HG02571 (cell line): Measurements from ENCODE around the gene HNF4A.
A peak's percentile ranks its signal among the peaks of the same experiment; 100 is the strongest.
"Not testable (repeated sequence)": the region's sequence is repeated elsewhere in the genome, so short reads cannot be mapped to it uniquely, and the experiment has no call there.

Source experiments
- ATAC-seq: cut with Tn5 transposase; IDR thresholded peaks from one replicate; pipeline ENCODE4 v1.9.1; 2021; ENCODE audit warnings: mild to moderate bottlenecking, moderate library complexity; ENCODE audit not compliant: unreplicated experiment

HNF4A gene

DNA sequence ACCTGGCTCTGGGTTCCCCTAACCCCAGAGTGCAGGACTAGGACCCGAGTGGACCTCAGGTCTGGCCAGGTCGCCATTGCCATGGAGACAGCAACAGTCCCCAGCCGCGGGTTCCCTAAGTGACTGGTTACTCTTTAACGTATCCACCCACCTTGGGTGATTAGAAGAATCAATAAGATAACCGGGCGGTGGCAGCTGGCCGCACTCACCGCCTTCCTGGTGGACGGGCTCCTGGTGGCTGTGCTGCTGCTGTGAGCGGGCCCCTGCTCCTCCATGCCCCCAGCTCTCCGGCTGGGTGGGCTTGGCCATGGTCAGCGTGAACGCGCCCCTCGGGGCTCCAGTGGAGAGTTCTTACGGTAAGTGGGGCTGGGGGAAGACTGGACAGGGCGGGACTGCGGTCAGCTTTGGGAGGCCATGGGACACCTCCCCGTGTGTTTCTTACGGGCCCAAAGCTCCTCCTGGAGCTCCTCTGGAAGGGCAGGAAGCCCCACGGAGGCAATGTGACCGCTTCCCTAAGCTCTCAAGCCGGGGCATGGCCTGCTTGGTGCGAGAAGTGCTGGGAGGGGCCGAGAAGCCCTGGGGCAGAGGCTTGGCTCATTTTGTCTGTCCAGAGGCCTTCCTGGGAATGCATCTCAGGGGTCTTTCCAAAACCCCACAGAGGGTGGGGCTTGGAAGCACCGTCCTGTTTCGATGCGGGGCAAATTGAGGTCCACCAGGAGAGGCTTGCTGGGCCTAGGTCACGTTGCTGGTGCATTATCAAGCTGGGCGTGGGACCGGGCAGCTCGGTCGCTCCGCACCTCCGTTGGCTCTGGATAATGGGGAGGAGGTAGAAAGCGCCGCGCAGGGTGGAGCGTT, at the start of gene HNF4A:
Gene HNF4A (plus strand): TSS at position 202 of the 855 bp plus-strand sequence. CDS start 106 bp downstream, at position 308.
- no peak for ATAC-seq

DNA sequence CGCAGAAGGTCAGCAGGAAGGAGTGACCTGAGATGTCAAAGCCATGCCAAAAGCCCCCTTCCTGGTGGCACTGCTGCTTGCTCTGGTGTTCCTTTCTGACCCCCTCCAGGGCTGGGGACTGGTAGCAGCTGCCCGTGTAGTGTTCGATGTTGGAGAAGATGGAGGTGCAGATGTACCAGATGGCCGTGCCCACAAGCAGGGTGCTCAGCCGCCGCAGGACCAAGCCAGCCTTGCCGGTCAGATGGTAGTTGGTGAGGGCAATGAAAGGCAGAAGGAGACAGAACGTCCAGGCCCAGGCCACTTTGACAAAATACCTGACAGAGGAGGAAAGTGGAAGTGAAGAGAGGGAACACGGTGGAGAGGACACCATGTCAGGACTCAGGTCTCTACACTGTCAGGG, 48.6 kb upstream of the HNF4A start:
- no peak for ATAC-seq

DNA sequence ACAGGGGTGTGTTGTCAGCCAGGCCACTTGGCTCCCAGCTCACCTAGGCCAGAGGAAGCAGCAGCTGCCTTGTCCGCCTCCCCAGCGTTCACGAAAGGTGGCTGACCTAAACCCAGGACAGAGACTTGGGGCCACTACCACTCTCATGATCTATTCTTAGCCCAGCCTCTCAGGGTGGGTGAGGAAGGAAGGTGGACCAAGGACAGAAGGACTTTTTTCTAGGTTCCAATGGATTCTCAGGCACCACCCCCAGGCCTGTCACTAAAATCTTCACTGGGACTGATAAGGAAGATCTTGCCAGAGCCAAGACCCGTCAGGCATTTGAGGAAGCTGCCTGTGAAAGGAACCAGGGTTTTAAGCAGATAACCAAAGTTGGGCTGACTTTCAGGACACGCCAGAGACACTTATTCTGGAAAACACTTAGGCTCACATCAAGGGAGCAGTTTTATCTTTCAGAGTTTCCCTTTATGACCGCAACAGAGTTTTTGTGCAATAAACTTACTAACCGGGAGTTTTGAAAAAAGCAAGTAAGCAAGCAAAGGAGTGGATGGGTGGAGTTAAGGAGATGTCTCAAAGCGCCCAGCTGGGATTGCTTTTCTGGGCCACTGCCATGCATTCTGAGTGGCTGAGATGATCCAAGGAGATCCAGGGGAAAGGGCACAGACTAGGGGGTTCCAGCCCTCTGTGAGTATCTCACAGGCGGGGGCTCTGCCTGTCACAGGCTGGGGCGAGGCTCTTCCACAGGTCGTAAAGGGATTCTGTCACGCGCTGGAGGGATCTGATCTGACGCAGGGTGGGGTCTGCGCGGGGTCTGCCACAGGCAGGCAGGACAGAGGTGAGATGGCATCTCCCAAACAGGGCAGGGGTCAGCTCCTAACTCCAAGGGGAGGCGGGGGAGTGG, 45.5 kb upstream of the HNF4A start:
- ATAC-seq, result no peak

DNA sequence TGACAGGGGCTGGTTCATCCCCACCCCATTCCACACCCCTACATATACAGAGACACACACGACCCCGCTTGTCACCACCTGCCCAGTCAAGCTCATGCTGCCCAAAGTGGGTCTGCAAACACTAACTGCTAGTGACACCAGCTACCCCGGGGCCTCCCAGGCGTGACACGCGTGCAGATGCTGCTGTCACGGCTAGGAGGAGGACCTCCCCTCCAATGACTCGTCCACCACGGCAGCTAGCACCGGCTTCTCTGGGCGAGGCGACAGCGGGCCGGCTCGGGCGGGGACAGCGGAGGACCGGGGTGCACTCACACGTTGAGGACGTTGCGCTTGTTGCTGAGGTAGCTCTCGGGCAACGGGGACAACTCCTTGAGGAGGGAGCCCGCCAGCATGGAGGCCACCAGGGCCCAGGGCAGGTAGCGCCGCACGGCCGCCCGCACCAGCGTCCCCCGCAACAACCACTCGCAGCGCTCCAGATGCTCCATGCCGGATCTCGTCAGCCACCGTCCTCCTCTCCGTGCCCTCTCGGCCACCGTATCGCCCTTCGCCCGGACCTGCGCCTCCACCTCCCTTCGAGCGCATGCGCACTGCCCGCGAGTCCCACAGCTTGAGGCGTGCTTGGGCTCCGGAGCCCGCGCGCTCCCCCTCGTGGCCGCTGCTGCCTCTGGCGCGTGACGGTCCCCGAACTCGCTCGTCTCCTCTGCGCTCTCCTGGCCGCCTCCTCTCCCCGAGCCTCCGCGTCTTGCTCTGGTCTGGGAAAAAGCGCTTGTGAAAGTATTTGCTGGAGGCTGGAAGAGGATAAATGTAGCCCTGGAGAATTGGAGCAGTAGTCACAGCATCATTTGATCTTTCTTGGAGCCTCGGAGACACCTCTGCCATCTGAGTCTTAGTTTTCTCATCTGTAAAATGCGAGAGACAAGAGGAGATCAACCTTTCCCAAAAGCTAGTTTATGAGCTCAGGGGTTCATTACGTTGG, 44.5 kb upstream of the HNF4A start, which contains the start of gene FITM2:
Gene FITM2 (minus strand): TSS at position 539 of the 976 bp plus-strand sequence. CDS start 54 bp downstream, at position 485.
- ATAC-seq, result peak; percentile 92

DNA sequence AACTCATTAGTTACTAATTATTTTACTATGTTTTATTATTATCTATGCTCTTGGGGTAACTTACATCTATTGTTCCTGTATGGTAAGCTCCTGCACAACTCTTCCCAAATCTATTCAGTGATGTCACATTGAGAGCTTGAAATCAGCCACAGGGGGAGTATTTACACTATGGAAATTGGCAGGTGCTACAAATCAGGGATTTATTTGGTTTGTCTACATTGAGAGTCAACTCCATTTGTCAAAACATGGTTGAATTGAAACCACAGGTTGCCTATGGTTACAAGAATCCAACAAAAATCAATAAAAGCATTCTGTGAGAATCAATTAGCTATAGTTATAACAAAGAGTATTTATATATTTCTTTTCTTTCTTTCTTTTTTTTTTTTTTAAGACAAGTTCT, 40.6 kb upstream of the HNF4A start:
- no peak for ATAC-seq

DNA sequence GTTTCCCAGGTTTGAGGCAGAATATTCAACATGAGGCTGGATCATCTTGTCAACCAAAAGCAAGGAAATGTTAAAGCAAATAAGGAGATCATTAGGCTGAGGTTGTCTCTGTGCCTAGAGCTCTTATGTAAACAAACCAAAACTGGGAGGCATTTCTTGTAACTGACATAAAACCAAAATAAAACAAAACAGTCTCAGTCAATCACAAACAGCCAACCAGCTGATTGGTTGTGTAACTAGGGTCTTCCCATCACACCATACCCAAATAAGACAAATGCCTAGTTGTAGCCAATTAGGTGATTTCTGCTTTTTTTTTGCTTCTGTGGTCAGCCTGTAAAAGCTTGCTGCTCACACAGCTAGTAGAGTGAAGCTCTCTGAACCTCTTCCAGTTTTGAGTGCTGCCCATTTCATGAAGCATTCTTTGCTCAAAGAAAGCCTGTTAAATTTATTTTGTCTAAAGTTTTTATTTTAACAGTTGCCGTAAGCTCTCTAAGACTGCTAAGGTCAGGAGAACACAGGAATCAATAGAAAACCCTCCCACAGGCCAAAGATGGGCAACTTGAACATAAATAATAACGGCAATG, 35.6 kb upstream of the HNF4A start:
- ATAC-seq, result no peak

DNA sequence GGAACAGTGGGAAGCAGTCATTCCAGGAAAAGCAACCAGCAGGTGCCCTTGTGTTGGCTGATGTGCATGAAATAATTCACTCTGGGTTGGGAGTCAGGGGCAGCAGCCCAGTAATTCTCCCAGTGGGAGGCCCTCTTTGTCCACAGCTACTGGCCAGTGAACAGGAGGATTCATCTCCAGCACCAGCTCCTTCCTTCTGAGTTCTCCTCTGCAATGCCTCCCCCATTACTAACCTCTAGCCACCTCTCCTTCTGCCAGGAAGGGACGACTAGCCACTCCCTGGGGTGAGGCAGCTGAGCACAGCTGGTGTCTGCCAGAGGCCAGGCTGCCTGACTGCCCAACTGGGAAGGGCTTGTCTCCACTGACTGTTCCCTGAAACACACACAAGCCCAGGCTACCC, 31.2 kb upstream of the HNF4A start:
- ATAC-seq, result no peak

DNA sequence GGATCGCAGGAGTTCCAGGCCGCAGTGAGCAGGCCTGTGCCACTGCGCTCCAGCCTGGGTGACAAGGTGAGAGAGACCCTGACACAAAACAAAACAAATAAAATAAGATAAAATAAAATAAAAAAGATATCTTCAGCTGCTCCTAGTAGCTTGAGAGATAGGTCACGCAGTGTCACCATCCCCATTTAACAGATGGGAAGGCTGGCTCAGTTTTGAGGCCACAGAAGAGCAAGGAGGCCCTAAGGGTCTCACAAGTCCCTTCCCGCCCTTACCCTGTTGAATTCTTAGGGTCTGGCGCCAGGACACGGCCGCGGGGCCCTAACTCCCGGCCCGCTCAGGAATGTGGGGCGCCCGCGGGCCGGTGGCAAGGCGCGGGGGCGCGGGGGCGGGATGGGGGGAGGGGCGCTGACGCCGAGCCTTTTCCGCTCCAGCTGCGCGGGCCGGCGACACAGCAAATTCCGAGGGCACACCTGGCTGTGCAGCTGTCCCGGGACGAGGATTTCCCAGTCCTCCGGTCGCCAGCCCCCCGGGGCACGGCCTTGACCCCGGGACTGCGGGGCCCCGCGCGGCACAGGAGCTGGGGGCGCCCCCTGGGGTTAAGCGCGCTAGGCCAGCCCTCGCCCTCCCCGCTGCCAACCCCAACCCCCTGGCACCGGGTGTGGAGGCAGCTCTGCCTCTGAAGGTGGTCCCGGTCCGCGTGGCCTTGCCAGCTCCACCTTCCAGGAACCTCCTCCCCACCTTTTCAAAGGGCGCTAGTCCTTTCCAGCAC, 28.9 kb upstream of the HNF4A start:
- ATAC-seq, result no peak

DNA sequence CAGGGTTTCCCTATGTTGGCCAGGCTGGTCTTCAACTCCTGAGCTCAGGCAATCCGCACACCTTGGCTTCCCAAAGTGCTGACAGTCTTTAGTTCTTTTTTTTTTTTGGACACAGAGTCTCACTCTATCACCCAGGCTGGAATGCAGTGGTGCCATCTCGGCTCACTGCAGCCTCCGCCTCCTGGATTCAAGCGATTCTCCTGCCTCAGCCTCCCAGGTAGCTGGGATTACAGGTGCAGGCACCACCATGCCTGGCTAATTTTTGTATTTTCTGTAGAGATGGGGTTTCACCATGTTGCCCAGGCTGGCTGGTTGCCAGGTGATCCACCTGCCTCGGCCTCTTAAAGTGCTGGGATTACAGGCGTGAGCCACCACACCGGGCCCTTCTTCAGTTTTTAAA, 27.8 kb upstream of the HNF4A start:
- not testable (repeated sequence) for ATAC-seq

DNA sequence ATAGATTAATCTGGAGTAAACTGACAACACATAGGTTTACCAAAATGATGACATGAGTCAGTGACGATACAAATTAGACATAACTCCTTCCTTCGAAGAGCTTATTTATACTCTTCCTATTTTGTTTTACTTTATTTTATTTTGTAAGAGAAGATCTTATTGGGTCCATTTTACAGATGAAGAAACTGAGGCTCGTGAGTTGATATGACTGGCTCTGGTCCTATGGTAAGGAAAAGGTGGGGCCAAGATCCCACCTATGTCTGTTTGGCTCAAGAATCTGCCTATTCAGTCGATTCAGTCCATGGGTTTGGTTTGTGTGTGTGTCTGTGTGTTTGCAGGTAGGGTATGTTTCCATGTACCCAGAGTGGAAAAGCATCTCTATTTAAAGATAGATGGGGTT, 27.1 kb upstream of the HNF4A start:
- ATAC-seq, result no peak

DNA sequence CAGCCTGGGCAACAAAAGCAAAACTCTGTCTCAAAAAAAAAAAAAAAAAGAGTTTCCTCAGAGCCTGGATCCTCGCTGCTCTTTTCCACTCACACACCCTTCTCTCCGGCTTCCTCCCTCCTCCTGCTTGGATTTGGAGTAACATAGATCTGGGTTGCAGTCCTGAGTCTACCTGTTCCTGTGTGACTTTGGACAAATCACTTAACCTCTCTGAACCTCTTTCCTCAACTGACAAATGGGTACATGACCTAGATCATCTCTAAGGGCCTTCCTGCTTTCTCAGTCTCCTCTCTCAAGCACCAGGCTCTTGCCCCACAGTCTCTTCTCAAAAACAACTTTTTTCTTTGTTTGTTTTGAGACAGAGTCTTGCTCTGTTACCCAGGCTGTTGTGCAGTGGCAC, 24.3 kb upstream of the HNF4A start:
- ATAC-seq, result no peak

DNA sequence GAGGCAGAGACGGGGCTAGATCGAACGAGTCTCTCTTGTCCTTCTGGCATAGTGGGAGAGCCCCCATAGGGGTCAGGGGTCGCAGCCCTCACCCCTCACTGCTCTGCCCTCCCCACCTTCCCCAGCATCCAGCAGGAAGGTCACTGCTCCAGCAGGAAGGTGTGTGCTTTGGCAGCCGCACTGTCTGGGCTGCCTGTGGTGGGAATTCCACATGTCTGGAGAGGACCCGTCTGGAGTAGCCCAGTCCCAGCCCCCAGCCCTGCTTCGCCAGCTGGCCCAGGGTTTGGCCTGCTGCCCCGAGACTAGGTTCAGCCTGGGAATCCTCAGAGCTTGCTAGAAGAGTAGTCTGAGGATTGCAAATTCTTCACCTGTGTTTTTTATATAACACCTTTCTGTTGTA, 21.2 kb upstream of the HNF4A start:
- ATAC-seq, result no peak

DNA sequence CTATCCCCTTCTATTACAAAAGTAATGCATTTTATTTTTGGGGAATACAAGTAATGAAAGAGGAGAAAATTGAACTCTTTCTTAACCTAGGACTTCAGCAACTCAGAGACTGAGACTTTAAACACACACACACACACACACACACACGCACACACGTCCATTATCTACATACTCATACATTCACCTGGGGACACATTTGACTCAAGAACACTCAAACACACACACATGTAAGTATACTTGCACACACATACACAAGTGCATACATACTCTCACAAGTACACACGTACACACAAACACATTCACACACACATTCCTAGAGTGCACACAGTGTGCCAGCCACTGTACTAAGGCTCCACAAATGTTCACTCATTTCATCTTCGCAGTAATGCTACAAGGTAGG, 20.8 kb upstream of the HNF4A start:
- ATAC-seq, result no peak

DNA sequence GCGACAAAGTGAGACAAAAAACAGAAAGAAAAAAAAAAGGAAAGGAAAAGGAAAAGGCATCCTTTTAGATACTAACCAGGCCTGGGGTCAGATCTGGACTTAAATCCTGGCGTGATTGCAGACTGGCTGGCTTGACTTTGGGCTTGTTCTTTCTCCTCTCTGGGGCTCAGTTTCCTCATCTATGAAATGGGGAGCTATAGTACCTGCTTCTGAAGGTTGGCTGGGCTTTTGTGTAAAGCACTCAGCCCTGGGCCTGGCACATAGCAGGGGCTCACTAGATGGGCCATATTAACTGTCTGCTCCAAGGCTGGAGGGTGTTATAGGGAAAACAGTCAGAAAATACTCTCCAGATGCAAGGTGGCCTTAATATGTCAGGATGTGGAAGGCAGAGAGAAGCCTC, 19.8 kb upstream of the HNF4A start:
- no peak for ATAC-seq

DNA sequence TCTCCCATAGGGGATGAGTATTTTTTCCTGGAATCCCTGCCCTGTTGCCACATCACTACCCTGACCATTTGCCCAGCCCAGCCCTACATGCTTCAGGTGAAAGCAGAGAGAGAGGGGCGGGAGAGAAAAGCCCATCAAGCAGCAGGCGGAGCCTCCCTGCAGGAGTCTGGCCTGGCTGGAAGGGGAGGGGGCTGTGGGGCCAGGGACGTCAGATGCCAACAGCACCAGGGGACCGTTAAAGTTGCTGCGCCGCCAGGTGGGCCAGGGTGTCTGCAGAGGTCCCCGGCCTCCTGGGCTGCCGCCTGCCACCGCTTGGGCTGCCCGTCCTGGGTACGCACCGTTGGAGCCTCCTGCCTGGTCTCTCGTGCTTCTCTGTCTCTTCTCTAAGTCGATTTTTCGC, 19.4 kb upstream of the HNF4A start:
- no peak for ATAC-seq

DNA sequence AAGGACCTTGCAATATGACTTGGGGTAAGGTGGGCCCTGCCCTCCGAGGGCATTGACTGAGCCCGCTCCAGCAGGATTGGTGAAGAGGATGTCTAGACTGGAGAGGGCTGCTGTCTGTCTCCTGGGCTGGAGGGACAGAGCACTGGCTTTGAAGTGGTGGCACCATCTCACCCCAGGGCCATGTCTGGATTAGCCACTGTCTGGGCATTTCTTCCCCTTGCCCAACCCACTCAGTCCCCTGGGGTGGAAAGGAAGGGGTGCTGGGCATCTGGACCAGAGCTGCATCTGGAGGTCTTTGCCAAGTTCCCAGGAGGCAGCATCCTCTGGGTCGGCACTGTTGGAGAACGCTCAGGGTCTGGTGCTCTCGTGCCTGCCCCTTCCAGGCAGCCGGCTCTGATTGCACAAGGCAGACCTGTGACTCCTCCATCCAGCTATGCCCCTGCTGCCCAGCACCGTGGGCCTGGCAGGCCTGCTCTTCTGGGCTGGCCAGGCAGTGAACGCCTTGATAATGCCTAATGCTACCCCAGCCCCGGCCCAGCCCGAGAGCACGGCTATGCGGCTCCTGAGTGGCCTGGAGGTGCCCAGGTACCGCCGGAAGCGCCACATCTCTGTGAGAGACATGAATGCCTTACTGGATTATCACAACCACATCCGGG, 18.6 kb upstream of the HNF4A start, which contains the start of gene R3HDML:
Gene R3HDML (plus strand): TSS at position 319 of the 656 bp plus-strand sequence. CDS start 115 bp downstream, at position 434.
- ATAC-seq, result no peak

DNA sequence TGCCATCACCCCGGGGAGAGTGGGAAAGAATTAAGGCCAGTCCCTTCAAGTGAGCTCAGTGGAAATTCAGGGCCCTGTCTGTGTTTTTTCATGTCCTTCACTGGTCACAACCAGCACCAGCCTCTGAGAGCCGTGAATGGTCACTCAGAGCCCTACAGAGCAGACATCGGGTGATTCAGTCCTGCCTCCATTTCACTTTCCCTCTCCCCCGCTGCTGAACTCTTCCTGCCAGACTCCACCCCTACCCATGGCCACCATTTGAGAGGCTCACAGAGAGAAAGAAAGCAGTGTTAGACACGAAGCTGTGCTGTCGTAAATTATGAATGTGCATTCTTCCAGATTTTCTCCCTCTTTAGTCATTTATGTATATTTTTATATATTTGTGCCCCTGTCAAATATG, 13.3 kb upstream of the HNF4A start:
- no peak for ATAC-seq

DNA sequence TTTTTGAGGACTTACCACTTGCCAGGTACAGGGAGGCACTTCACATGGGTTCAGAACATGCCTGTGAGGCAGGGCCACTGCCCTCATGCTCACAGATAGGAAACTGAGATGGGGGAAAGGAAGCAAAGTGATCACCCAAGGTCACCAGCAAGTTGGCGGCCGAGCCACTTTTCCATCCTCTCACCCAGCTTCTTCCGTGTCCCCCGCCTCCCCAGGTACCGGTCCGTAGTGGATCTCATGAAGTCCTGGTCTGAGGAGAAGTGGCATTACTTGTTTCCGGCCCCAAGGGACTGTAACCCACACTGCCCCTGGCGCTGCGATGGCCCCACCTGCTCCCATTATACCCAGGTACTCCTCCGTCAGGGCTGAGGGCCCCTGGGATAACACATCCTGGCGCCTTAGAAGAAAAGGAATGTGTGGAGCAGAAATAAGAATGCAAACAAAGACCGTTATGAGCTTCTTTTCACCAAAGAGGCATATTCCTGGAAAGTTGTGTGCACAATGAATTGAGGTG, 12.3 kb upstream of the HNF4A start:
- no peak for ATAC-seq

DNA sequence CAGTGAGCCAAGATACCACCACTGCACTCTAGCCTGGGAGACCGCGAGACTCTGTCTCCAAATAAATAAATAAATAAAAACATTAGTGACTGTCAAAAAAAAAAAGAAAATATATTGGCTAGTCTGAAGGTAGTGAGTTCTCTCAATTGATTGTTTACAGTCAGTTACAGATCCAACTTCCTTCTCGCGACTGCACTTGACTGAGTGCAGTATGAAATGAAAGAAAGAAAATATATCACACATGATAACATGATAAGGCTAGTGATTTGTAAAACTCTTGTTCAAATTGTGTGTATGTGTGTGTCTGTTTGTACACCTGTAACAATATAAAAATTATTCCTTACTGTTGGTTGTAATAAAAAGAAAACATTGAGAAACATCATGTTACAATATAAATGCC, 10.8 kb upstream of the HNF4A start:
- no peak for ATAC-seq
